Heart left ventricle (tissue), 16 donors: Measurements from ENCODE around the gene TRIM66. TPM values are rescaled to one million over a fixed set of nuclear protein-coding genes. Genes with fewer than 3 reads are reported as not detected.
A peak's percentile ranks its signal among the peaks of the same experiment; 100 is the strongest.

Source experiments
- ATAC-seq, 4 donors: fragments of 200-7000 bp; cut with Tn5 transposase; one replicate each; pipeline ENCODE4 v1.9.1; 2020 to 2022; ENCODE audit warnings: moderate library complexity in 4 of 4, mild to moderate bottlenecking in 3 of 4, moderate number of reproducible peaks in 1 of 4
- DNase-seq, 5 donors: peaks; one replicate each; pipeline ENCODE4 v3.0.0-alpha.2; 2020
- H3K27ac ChIP-seq, 12 donors: fragments of 200-600 bp; sonication (generic) in 4 of 12; one replicate each; pipeline versions ENCODE4 v1.5.0 to v1.8.0; 2016 to 2022; ENCODE audit warnings: mild to moderate bottlenecking in 2 of 12
- H3K27me3 ChIP-seq, 9 donors: fragments of 200-600 bp; sonication (generic) in 2 of 9; one replicate each; pipeline versions ENCODE4 v1.5.1 to v1.8.0; 2016 to 2022; ENCODE audit warnings: mild to moderate bottlenecking in 3 of 9
- H3K36me3 ChIP-seq, 9 donors: fragments of 200-600 bp; sonication (generic) in 2 of 9; one replicate each; pipeline versions ENCODE4 v1.5.0 to v1.8.0; 2018 to 2022; ENCODE audit warnings: mild to moderate bottlenecking in 2 of 9
- H3K4me1 ChIP-seq, 12 donors: fragments of 200-600 bp; sonication (generic) in 4 of 12; one replicate each; pipeline versions ENCODE4 v1.5.0 to v1.8.0; 2016 to 2022; ENCODE audit warnings: mild to moderate bottlenecking in 3 of 12
- H3K4me3 ChIP-seq, 12 donors: fragments of 200-600 bp; sonication (generic) in 4 of 12; one replicate each; pipeline versions ENCODE4 v1.5.0 to v1.8.0; 2017 to 2022; ENCODE audit warnings: mild to moderate bottlenecking in 9 of 12, moderate library complexity in 4 of 12
- H3K9me3 ChIP-seq, 12 donors: fragments of 200-600 bp; sonication (generic) in 4 of 12; one replicate each; pipeline versions ENCODE4 v1.5.0 to v1.8.0; 2016 to 2022; ENCODE audit warnings: mild to moderate bottlenecking in 1 of 12
- CTCF ChIP-seq, 12 donors: fragments of 200-600 bp; sonication (generic) in 4 of 12; IDR thresholded peaks; one replicate each; pipeline versions ENCODE4 v1.5.0 to v1.8.0; 2018 to 2022; ENCODE audit warnings: antibody characterized with exemption in 12 of 12, mild to moderate bottlenecking in 5 of 12
- POLR2A ChIP-seq, 2 donors: fragments of 450-650 bp; IDR thresholded peaks; one replicate each; pipeline ENCODE4 v1.6.1; 2017; ENCODE audit warnings: antibody characterized with exemption in 2 of 2, mild to moderate bottlenecking in 2 of 2, moderate library complexity in 2 of 2
- WGBS, 4 donors: extraction: QIAGEN DNeasy Blood & Tissue Kit in 2 of 4; methylation state at CpG; one replicate each; pipeline versions ENCODE4 v1.1.5 to v1.1.7; 2013 to 2018; 5-methylcytosine and 5-hydroxymethylcytosine counted together
- intact Hi-C, 10 donors: fragments of 100-400 bp; cut with DNase I; formaldehyde crosslinking; loops; one replicate each; pipeline versions ENCODE4 v1.11.1 to v1.14.2; 2022
- polyA plus RNA-seq, 2 donors: library from polyadenylated mRNA; stranded (reverse); fragments of 200-250 nt; gene quantifications; one replicate each; pipeline ENCODE4 v1.2.3, GENCODE V29; 2013
- total RNA-seq, 9 donors: library from RNA; depleted of rRNA in 2 of 9; stranded (reverse); fragments of >200 nt in 2 of 9; fragmentation: NEBNext Ultra II Directional in 3 of 9; extraction: Animal tissue kit (Norgen Biotek cat#: 25700) in 3 of 9; gene quantifications; one replicate each; pipeline versions ENCODE4 v1.1.0 to v1.2.4, GENCODE V29; 2016 to 2023
- donor health status: ischemic (EF 13 %, LVEDD 7.1; RV severe dilation, severe dysfunction).
- donor health status: healthy with polysubstance abuse.
- donor health status: DM: no; HTN: yes; CAD: no.
- donor health status: DM: no; HTN: no; CAD: no.
- donor health status: ischemic (EF 25% LVEDD 6.9; RV normal size, moderate dysfunction).
- donor health status: ischemic (EF 25% LVEDD 5.7; RV mildly dilated, moderate dysfunction).
- donor health status: healthy.
- donor health status: DM: yes; HTN: yes; CAD: no.
- donor health status: ischemic (EF 35%, LVEDD 5.7; RV mildly dilated, moderate dysfunction).
- donor health status: nonischemic (EF 11% LVEDD 7.7; RV severe dilation, severe dysfunction).
- donor health status: DM: yes; HTN: yes; CAD: no.
- donor health status: PGD.
- donor health status: ischemic (EF 29% LVEDD 5.4; RV normal size, mild dysfunction).
- donor health status: nonischemic (EF 23%, LVEDD 6.1; RV moderate dilation, normal function).

TRIM66 gene
- total and polyA plus RNA-seq, 11 donors: 0.71 to 10.1 (median 3.8) TPM

DNA sequence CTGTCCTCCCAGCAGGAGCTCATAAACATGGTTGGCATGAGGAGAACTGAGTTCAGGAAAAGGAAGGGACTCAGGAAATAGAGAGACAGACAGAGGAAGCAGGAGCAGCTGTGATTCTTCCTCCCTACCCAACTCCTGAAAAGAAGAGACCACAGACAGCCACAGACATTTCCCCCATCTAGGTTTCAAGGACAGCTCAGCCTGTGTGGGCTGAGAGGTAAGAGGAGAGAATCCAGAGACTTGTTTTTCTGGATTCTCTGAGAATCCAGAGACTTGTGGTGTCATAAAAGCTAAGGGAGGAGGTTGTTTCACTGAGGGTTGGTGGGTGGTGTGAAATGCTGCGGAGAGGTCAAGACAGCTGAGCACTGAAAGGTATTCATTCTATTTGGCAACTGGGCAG is 69.4 kb downstream of the TRIM66 start:
- H3K9me3 ChIP-seq: no peaks in the 10 kb centered on the region
- H3K27me3 ChIP-seq: no peaks in the 10 kb centered on the region
- no peak overlapping the region for H3K27ac ChIP-seq
- DNase-seq: no peak
- WGBS, 4 donors: 82 to 91% (median 88%) methylated on average over 1 of the region's 1 CpG
- peaks cover 0 to 10% (median 1%) of the 10 kb centered on the region in 12 donors for H3K4me1 ChIP-seq
- intact Hi-C loops: no loop called here
- TF ChIP-seq POLR2A (IDR thresholded peaks at IDR 0.05): no peak
- no peak for TF ChIP-seq CTCF (IDR thresholded peaks at IDR 0.05)
- no peak overlapping the region for H3K4me3 ChIP-seq
- ATAC-seq: no peak
- peaks cover 0 to 34% (median 5%) of the 10 kb centered on the region in 9 donors for H3K36me3 ChIP-seq

- H3K27me3 ChIP-seq: no peaks in the 10 kb centered on the region
- no peak overlapping the region for H3K27ac ChIP-seq
- H3K9me3 ChIP-seq: no peaks in the 10 kb centered on the region
- peaks cover 0 to 29% (median 5%) of the 10 kb centered on the region in 9 donors for H3K36me3 ChIP-seq
- 82 to 91% (median 87%) methylated on average over 5 of the region's 5 CpGs for WGBS, 4 donors
- intact Hi-C loops: no loop called here
- TF ChIP-seq POLR2A (IDR thresholded peaks at IDR 0.05) (no peak), CTCF (IDR thresholded peaks at IDR 0.05) (no peak)
- peaks cover 0 to 10% (median 1%) of the 10 kb centered on the region in 12 donors for H3K4me1 ChIP-seq
- no peak for DNase-seq
- H3K4me3 ChIP-seq: no peak overlapping the region
- ATAC-seq: no peak
These were observed 69.9 kb downstream of the TRIM66 start for GRCh38 chr11:8612522-8612921.

- Histone ChIP-seq H3K27me3 (no peaks in the 10 kb centered on the region), H3K9me3 (no peaks in the 10 kb centered on the region), H3K4me1 (peaks cover 0 to 10% (median 1%) of the 10 kb centered on the region in 12 donors), H3K36me3 (peaks cover 0 to 10% (median 0%) of the 10 kb centered on the region in 9 donors), H3K27ac (no peak overlapping the region), H3K4me3 (no peak overlapping the region)
- no peak for TF ChIP-seq POLR2A (IDR thresholded peaks at IDR 0.05)
- TF ChIP-seq CTCF (IDR thresholded peaks at IDR 0.05): no peak
- intact Hi-C loops: no loop called here
- WGBS, 4 donors: 38 to 78% (median 67%) methylated on average over 7 of the region's 7 CpGs
- DNase-seq (no peak), ATAC-seq (no peak)
These were observed 71.8 kb downstream of the TRIM66 start for GRCh38 chr11:8610532-8611116.

- WGBS, 4 donors: 56 to 69% (median 62%) methylated on average over 1 of the region's 1 CpG
These were observed 73.8 kb downstream of the TRIM66 start for GRCh38 chr11:8608652-8609051.

More at GRCh38 chr11:8608652-8609051, 73.8 kb downstream of the TRIM66 start:
- ATAC-seq: peak in 3 of 4 donors; percentile 11 to 75 (median 29)
- H3K36me3 ChIP-seq: no peaks in the 10 kb centered on the region
- TF ChIP-seq POLR2A (IDR thresholded peaks at IDR 0.05): no peak
- H3K4me1 ChIP-seq: peaks cover 0 to 10% (median 1%) of the 10 kb centered on the region in 12 donors
- no peaks in the 10 kb centered on the region for H3K27me3 ChIP-seq
- no peak for DNase-seq
- intact Hi-C loops: no loop called here
- H3K9me3 ChIP-seq: no peaks in the 10 kb centered on the region
- no peak overlapping the region for H3K4me3 ChIP-seq
- H3K27ac ChIP-seq: peak overlapping the region in 1 of 12 donors; percentile 46
